Motor neuron (in vitro differentiated cells): Measurements from ENCODE around the gene HDDC3. TPM values are rescaled to one million over a fixed set of nuclear protein-coding genes. Genes with fewer than 3 reads are reported as not detected.

Experiments
- ATAC-seq, 8 experiments: fragments of 200-7000 bp; cut with Tn5 transposase; replicated peaks in 6 of 8; 2 replicates each; pipeline ENCODE4 v1.8.0; 2021; ENCODE audit warnings: mild to moderate bottlenecking in 8 of 8, moderate library complexity in 8 of 8
- H3K27ac ChIP-seq, 2 donors: fragments of 250-450 bp; sonication (Bioruptor Pico); 2 replicates each; pipeline ENCODE4 v1.9.0; 2021; ENCODE audit warnings: antibody characterized with exemption in 2 of 2, mild to moderate bottlenecking in 2 of 2, moderate library complexity in 1 of 2
- H3K4me1 ChIP-seq, 2 donors: fragments of 250-450 bp; sonication (Bioruptor Pico); replicated peaks in 1 of 2; 2 replicates each; pipeline ENCODE4 v1.6.1; 2021; ENCODE audit warnings: antibody characterized with exemption in 2 of 2, mild to moderate bottlenecking in 2 of 2, moderate library complexity in 1 of 2
- H3K4me3 ChIP-seq, 5 donors: fragments of 250-450 bp; sonication (Bioruptor Pico); 2 replicates each; pipeline ENCODE4 v1.9.0; 2021; ENCODE audit warnings: antibody characterized with exemption in 5 of 5, mild to moderate bottlenecking in 5 of 5, moderate library complexity in 4 of 5
- WGBS, 10 experiments: fragments of 450-650 bp; shearing (Covaris generic); methylation state at CpG; one replicate each; pipeline ENCODE4 v1.0.0; 2022; 5-methylcytosine and 5-hydroxymethylcytosine counted together
- in situ Hi-C, 9 experiments: fragments of 400-800 bp; cut with MboI; loops; one replicate each; pipeline ENCODE4 v1.15.0; 2021; ENCODE audit warnings: low sequenced_read_pairs in 9 of 9, low pct_unique_long_range_greater_than_20kb in 2 of 9; ENCODE audit not compliant: unreplicated experiment in 9 of 9
- total RNA-seq, 8 experiments: library from RNA; unstranded; fragments of 300-600 nt; gene quantifications; 2 replicates each; pipeline versions ENCODE4 v1.2.3 to v1.2.4, GENCODE V29; 2022

The HDDC3 gene
- total RNA-seq, 8 experiments from 2014 or later = 10.1 to 22.4 (median 13.6) TPM

DNA sequence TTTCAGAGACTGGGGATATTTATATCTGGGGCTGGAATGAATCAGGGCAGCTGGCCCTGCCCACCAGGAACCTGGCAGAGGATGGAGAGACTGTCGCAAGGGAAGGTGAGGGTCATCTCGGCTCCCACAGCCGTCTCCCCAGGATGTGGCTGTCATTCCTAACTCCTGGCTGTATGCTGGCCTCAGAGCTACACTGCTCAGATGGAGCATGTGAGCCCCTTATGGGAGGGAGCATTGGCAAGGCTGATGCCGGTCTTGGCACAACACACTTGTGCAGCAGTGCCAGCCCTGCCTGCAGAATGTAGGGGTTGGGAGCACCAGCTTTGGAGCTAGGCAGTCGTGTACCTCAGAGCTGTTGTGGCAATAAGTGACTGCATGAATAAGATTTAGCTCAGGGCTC is 27.5 kb upstream of the HDDC3 start:
- in situ Hi-C loops = loop anchor here in 2 of 9 experiments (10.0 to 25.0 kb wide), 3 partner anchors 75 to 277 kb away; no protein-coding TSS in a partner anchor
- H3K27ac ChIP-seq = no peak overlapping the region
- ATAC-seq = no peak
- H3K4me1 ChIP-seq = peaks cover 4 to 10% of the 10 kb centered on the region in 2 donors
- H3K4me3 ChIP-seq = no peak overlapping the region
- 40 to 90% (median 80%) methylated on average over 1 to 2 of the region's 5 CpGs; no CpG with 5 or more reads in 6 of the 10 experiments for WGBS, 10 experiments

DNA sequence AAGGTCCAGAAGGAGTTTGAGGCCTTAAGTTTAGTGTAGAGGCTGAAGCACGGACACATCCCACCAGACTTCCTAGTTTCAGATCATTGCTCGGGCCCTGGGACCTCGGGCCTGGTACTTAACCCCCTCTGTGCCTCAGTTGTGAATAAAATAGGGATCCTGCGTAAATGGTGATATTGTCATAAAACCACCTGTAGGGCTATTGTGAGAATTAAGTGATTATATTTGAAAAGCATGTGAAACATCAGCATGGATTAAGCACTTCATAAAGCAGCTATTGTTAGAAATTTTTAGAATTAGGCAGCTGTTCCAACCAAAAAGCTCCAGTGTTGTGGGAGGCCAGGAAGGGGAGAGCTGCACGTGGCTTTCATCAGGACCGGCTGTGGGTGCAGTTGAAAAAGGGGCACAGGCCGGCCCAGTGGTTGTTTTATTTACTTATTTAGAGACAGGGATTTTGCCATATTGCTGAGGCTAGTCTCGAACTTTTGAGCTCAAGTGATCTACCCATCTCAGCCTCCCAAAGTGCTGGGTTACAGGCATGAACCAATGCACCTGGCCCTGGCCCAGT is 26.8 kb upstream of the HDDC3 start:
- in situ Hi-C loops = loop anchor here in 2 of 9 experiments (10.0 to 25.0 kb wide), 3 partner anchors 76 to 278 kb away; no protein-coding TSS in a partner anchor
- Histone ChIP-seq H3K4me1 (peaks cover 7 to 12% of the 10 kb centered on the region in 2 donors), H3K4me3 (no peak overlapping the region), H3K27ac (no peak overlapping the region)
- 65 to 100% (median 91%) methylated on average over 1 to 6 of the region's 8 CpGs for WGBS, 10 experiments
- ATAC-seq = no peak

- WGBS, 10 experiments = 60% methylated on average over 1 of the region's 6 CpGs; no CpG with 5 or more reads in 9 of the 10 experiments
- no peak for ATAC-seq
- Histone ChIP-seq H3K4me1 (peaks cover 7 to 12% of the 10 kb centered on the region in 2 donors), H3K4me3 (peak overlapping the region in 3 of 5 donors; percentile 42 to 48 (median 44)), H3K27ac (no peak overlapping the region)
- in situ Hi-C loops = loop anchor here in 2 of 9 experiments (10.0 to 25.0 kb wide), 3 partner anchors 77 to 280 kb away; no protein-coding TSS in a partner anchor
Observed at GRCh38 chr15:90957791-90958190, 25.4 kb upstream of the HDDC3 start.

DNA sequence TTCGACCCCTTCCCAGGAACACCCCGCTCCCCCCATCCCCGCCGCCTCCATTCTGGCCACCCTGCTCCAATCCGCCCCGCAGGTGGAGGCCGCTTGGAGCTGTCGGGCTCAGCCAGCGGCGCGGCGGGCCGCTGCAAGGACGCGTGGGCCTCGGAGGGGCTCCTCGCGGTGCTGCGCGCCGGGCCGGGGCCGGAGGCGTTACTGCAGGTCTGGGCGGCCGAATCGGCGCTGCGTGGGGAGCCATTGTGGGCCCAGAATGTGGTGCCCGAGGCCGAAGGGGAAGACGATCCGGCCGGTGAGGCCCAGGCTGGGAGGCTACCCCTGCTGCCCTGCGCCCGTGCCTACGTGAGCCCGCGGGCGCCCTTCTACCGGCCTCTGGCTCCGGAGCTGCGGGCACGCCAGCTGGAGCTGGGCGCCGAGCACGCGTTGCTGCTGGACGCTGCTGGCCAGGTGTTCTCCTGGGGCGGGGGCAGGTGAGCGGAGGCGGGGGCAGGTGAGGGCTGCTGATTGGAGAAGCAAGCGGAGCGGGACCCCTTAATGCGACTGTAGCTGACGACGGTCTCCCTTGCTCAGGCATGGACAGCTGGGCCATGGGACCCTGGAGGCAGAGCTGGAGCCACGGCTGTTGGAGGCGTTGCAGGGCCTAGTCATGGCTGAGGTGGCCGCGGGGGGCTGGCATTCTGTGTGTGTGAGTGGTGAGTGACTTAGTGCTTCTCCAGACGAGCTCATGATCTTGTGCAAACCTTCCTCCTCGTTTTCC is 24.9 kb upstream of the HDDC3 start:
- Histone ChIP-seq H3K4me1 (peaks cover 7 to 12% of the 10 kb centered on the region in 2 donors), H3K4me3 (peak overlapping the region; percentile 42 to 51 (median 44)), H3K27ac (no peak overlapping the region)
- peak; percentile 8 to 38 (median 29) for ATAC-seq
- 60% methylated on average over 1 of the region's 63 CpGs; no CpG with 5 or more reads in 9 of the 10 experiments for WGBS, 10 experiments
- in situ Hi-C loops = loop anchor here in 2 of 9 experiments (10.0 to 25.0 kb wide), 3 partner anchors 78 to 280 kb away; no protein-coding TSS in a partner anchor

DNA sequence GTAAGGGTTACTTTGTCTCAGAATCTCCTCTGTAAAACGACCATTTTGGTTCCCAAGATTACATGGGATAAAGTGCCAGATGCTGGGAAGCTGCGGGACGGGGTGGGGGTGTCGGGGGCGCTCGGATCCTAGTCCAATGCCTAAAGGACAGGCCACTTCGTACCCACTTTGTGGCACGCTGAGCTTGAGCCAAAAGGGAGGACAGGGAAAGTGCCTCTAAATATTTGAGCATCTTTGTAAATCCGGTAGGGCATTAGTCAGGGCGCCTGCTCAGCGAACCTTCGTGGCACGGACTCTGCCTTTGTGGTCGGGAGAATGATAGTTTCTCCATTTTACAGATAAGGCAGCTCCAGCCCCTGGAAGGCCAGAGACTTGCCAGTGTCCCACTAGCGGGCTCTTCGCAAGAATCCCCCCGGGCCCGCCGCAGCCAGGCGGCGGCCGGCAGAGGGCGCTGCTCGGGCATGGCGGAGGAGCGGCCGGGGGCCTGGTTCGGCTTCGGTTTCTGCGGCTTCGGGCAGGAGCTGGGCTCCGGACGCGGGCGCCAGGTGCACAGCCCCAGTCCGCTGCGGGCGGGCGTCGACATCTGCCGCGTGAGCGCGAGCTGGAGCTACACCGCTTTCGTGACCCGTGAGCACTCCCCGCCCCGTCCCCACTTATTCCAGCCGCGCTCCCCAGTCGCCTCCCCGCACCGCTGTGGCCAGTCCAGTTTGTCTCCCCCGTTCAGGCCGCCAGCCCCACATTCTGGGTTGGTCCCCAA is 24.1 kb upstream of the HDDC3 start:
- Histone ChIP-seq H3K27ac (no peak overlapping the region), H3K4me3 (peak overlapping the region; percentile 42 to 51 (median 44)), H3K4me1 (peaks cover 7 to 12% of the 10 kb centered on the region in 2 donors)
- WGBS, 10 experiments = 0 to 25% (median 9%) methylated on average over 1 to 11 of the region's 56 CpGs; no CpG with 5 or more reads in 6 of the 10 experiments
- ATAC-seq = peak; percentile 24 to 63 (median 48)
- in situ Hi-C loops = loop anchor here in 2 of 9 experiments (10.0 to 25.0 kb wide), 3 partner anchors 78 to 281 kb away; no protein-coding TSS in a partner anchor

GRCh38 chr15:90955624-90956273 is 23.4 kb upstream of the HDDC3 start:
- ATAC-seq = no peak
- H3K4me1 ChIP-seq = peaks cover 7 to 12% of the 10 kb centered on the region in 2 donors
- peak overlapping the region in 4 of 5 donors; percentile 42 to 78 (median 56) for H3K4me3 ChIP-seq
- H3K27ac ChIP-seq = no peak overlapping the region
- in situ Hi-C loops = loop anchor here in 2 of 9 experiments (10.0 to 25.0 kb wide), 3 partner anchors 79 to 282 kb away; no protein-coding TSS in a partner anchor
- 50 to 100% (median 72%) methylated on average over 1 to 10 of the region's 20 CpGs for WGBS, 10 experiments

DNA sequence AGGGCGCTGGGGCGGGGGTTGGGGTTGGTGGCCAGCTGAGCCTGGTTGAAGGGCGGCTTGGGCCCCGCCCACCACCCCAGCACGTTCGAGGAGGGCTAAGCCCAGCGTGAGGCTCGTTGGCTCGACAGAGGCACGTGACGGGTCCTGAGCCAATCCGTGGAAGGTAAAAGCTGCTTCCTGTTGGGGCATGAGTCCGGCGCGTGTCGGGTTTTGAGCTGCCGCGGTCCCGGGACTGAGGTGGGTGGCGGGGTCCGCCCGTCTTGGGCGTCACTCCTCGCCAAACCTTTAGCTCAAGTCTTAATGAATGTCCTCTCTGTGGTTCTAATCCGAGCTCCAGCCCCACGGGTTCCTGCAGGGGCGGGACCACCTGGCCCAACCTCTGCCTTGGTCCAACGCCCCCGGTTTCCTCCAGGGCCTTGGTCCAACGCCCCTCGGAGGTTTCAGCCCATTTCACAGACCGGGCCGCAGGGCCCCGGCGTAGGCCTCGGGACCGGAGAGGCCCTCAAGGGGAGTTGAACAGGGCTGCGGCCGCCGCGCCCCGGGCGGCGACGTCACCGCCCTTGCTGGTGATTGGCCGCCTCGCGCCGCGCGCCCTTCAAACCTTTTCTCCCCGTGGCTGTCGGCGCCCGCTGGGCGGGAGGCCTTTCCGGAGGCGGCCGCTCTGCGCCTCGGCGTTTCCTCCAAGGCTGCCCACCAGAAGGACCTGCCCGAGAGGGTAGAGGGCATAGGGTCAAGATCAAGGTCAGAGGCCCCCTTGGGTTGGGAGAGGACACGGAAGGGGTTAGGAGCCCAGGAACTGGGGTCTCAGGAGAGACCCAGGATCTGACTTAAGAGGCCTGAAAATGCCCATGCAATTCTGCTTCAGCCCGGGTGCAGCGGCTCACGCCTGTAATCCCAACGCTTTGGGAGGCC is 22.6 kb upstream of the HDDC3 start, which contains the start of gene RCCD1:
RCCD1 (plus strand) TSS at position 173 of the 912 bp plus-strand sequence. CDS start 1,851 bp downstream, outside the sequence.
- H3K4me1 ChIP-seq = peaks cover 7 to 12% of the 10 kb centered on the region in 2 donors
- peak within 1 kb of the TSS; percentile 55 to 92 (median 61) for H3K4me3 ChIP-seq
- peak; percentile 86 to 93 (median 90) for ATAC-seq
- WGBS, 10 experiments = 0 to 43% (median 10%) methylated on average over 3 to 29 of the region's 69 CpGs; no CpG with 5 or more reads in 5 of the 10 experiments
- H3K27ac ChIP-seq = peak within 1 kb of the TSS; percentile 55 to 73
- in situ Hi-C loops = loop anchor here in 2 of 9 experiments (10.0 to 25.0 kb wide), 3 partner anchors 80 to 282 kb away; no protein-coding TSS in a partner anchor

DNA sequence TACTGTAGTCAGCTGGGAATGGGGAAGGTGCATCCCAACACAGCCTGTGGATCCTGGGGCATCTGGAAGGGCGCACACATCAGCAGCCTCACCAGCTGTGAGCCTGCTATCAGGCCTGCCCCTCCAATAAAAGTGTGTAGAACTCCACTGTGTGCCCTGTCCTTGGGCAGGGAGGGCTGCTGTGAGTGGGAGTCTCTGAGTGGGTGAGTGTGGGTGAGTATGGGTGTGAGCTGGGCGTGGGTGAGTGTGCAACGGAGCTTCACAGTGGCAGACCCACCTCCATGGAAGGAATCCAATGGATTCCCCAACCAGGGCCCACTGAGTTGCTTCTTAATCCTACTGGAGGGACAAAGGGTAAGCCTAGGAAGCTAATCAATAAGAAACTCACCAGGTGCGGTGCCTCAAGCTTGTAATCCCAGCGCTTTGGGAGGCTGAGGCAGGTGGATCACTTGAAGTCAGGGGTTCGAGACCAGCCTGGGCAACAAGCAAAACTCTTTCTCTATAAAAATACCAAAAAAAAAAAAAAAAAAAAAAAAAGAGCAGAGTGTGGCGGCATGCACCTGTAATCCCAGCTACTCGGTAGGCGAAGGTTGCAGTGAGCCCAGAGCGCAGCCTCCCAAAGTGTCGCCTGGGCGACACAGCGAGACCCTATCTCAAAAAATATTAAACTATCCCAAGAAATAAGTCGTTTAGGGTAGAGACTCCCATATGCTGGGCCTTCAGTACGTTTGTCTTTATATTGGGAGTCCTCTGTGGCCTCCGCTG is 21.8 kb upstream of the HDDC3 start:
- ATAC-seq = no peak
- peak overlapping the region in 1 of 2 donors; percentile 8 for H3K27ac ChIP-seq

GRCh38 chr15:90952901-90953677 is 20.7 kb upstream of the HDDC3 start:
- WGBS, 10 experiments = 83 to 100% (median 93%) methylated on average over 1 to 6 of the region's 14 CpGs; no CpG with 5 or more reads in 3 of the 10 experiments
- in situ Hi-C loops = loop anchor here in 2 of 9 experiments (10.0 to 25.0 kb wide), 3 partner anchors 82 to 284 kb away; no protein-coding TSS in a partner anchor
- H3K27ac ChIP-seq = no peak overlapping the region
- no peak for ATAC-seq
- H3K4me1 ChIP-seq = peaks cover 7 to 12% of the 10 kb centered on the region in 2 donors
- no peak overlapping the region for H3K4me3 ChIP-seq

More for the DNA sequence above, 21.8 kb upstream of the HDDC3 start:
- WGBS, 10 experiments = 76 to 100% (median 96%) methylated on average over 1 to 11 of the region's 16 CpGs; no CpG with 5 or more reads in 2 of the 10 experiments
- peaks cover 7 to 12% of the 10 kb centered on the region in 2 donors for H3K4me1 ChIP-seq
- H3K4me3 ChIP-seq = peak overlapping the region in 4 of 5 donors; percentile 55 to 78 (median 59)
- in situ Hi-C loops = loop anchor here in 2 of 9 experiments (10.0 to 25.0 kb wide), 3 partner anchors 81 to 283 kb away; no protein-coding TSS in a partner anchor

DNA sequence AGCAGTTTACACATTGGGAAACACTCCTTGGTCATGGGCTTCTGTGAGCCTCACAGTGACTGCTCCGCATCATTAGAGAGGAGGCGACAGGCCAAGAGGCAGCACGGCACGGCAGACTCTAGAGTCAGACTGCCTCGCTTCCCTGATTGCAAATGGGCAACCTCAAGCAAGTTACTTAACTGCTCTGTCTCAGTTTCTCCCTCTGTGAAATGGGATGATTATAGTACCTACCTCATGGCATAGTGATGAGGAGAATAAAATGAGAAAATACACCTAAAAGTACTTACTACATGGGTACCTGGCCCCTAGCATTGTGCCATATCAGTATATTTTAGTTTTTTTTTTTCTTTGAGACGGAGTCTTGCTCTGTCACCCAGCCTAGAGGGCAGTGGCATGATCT is 18.3 kb upstream of the HDDC3 start:
- ATAC-seq = no peak
- 90 to 100% (median 100%) methylated on average over 1 to 3 of the region's 6 CpGs; no CpG with 5 or more reads in 4 of the 10 experiments for WGBS, 10 experiments
- H3K4me3 ChIP-seq = no peak overlapping the region
- no peak overlapping the region for H3K27ac ChIP-seq
- in situ Hi-C loops = loop anchor here in 2 of 9 experiments (10.0 to 25.0 kb wide), 3 partner anchors 84 to 287 kb away; no protein-coding TSS in a partner anchor
- peaks cover 2% of the 10 kb centered on the region in 2 donors for H3K4me1 ChIP-seq
